PC-3 (cell line): Measurements from ENCODE around the gene RAG1. TPM values are rescaled to one million over a fixed set of nuclear protein-coding genes. Genes with fewer than 3 reads are reported as not detected.

Source experiments
- ATAC-seq: fragments of 200-7000 bp; cut with Tn5 transposase; 2 replicates; pipeline ENCODE4 v1.9.1; 2020; ENCODE audit warnings: mild to moderate bottlenecking, moderate library complexity
- BruUV-seq: library from RNA; stranded (reverse); fragments of 400-500 nt; replicated peaks from 2 replicates; lab custom pipeline; 2021; lab: Mats Ljungman, UMichigan
- CTCF ChIA-PET: fragments of 300-600 bp; sonication (Branson Sonifier 250); formaldehyde crosslinking; loops from one replicate; lab custom pipeline; 2022; ENCODE audit warnings: antibody characterized with exemption; lab: Charles Lee
- POLR2A ChIA-PET: fragments of 300-600 bp; sonication (Branson Sonifier 250); formaldehyde crosslinking; loops from one replicate; lab custom pipeline; 2022; ENCODE audit warnings: antibody characterized with exemption; ENCODE audit not compliant: unreplicated experiment; lab: Charles Lee
- DNase-seq: peaks from one replicate; pipeline ENCODE4 v3.0.0-alpha.2; 2015
- H2AFZ ChIP-seq: fragments of 300-600 bp; sonication (generic); 2 replicates; pipeline ENCODE4 v1.6.0; 2016; ENCODE audit warnings: antibody characterized with exemption, low read length
- H3F3A ChIP-seq: fragments of 300-600 bp; sonication (generic); one replicate; pipeline ENCODE4 v1.6.0; 2017; ENCODE audit warnings: antibody characterized with exemption, low read length, control low read depth, mild to moderate bottlenecking; ENCODE audit not compliant: unreplicated experiment
- H3K27ac ChIP-seq: fragments of 300-600 bp; sonication (generic); 2 replicates; pipeline ENCODE4 v1.5.1; 2016; ENCODE audit warnings: mild to moderate bottlenecking, low read length
- H3K27me3 ChIP-seq: fragments of 300-600 bp; sonication (generic); 2 replicates; pipeline ENCODE4 v1.6.1; 2016; ENCODE audit warnings: low read length, mixed read lengths
- H3K36me3 ChIP-seq: fragments of 300-600 bp; sonication (generic); 2 replicates; pipeline ENCODE4 v1.6.1; 2016; ENCODE audit warnings: low read depth, mixed run types, low read length, mixed read lengths
- H3K4me1 ChIP-seq: fragments of 300-600 bp; sonication (generic); 2 replicates; pipeline ENCODE4 v1.5.1; 2016; ENCODE audit warnings: low read length; ENCODE audit not compliant: insufficient read depth
- H3K4me2 ChIP-seq: fragments of 300-600 bp; sonication (generic); 2 replicates; pipeline ENCODE4 v1.6.0; 2016; ENCODE audit warnings: low read length
- H3K4me3 ChIP-seq: fragments of 300-600 bp; sonication (generic); 2 replicates; pipeline ENCODE4 v1.5.1; 2016; ENCODE audit warnings: mild to moderate bottlenecking, low read length, mixed read lengths
- H3K79me2 ChIP-seq: fragments of 300-600 bp; sonication (generic); 2 replicates; pipeline ENCODE4 v1.6.1; 2017; ENCODE audit warnings: low read length, mixed read lengths
- H3K9ac ChIP-seq: fragments of 300-600 bp; sonication (generic); 2 replicates; pipeline ENCODE4 v1.6.0; 2016; ENCODE audit warnings: mild to moderate bottlenecking, low read length
- H3K9me2 ChIP-seq: fragments of 300-600 bp; sonication (generic); replicated peaks from 2 replicates; pipeline ENCODE4 v1.6.1; 2016; ENCODE audit warnings: mixed run types, low read length, mixed read lengths
- H3K9me3 ChIP-seq: fragments of 300-600 bp; sonication (generic); 2 replicates; pipeline ENCODE4 v1.6.1; 2016; ENCODE audit warnings: low read length, mixed read lengths
- H4K20me1 ChIP-seq: fragments of 300-600 bp; sonication (generic); 2 replicates; pipeline ENCODE4 v1.6.1; 2016; ENCODE audit warnings: low read length, mixed read lengths
- CTCF ChIP-seq: fragments of 300-600 bp; sonication (generic); conservative IDR thresholded peaks from 2 replicates; pipeline ENCODE4 v1.5.1; 2017; ENCODE audit warnings: antibody characterized with exemption, low read depth, mild to moderate bottlenecking, low read length
- EZH2 ChIP-seq: fragments of 300-600 bp; sonication (generic); IDR thresholded peaks from one replicate; pipeline ENCODE4 v1.6.1; 2017; ENCODE audit warnings: antibody characterized with exemption, mild to moderate bottlenecking, low read length; ENCODE audit not compliant: unreplicated experiment
- EZH2phosphoT487 ChIP-seq: fragments of 300-600 bp; sonication (generic); IDR thresholded peaks from 2 replicates; pipeline ENCODE4 v1.6.1; 2018; ENCODE audit warnings: mild to moderate bottlenecking, antibody characterized with exemption, low read length, borderline replicate concordance
- intact Hi-C: fragments of 100-400 bp; cut with micrococcal nuclease; formaldehyde crosslinking; loops from 2 replicates; pipeline ENCODE4 v1.9.0; 2023
- total RNA-seq: library from RNA; depleted of rRNA; stranded (reverse); fragments of >200 nt; gene quantifications from 2 replicates; pipeline ENCODE4 v1.2.3, GENCODE V29; 2014

The RAG1 gene
- total RNA-seq, 1 experiment from 2014 or later: 0.15 TPM

DNA sequence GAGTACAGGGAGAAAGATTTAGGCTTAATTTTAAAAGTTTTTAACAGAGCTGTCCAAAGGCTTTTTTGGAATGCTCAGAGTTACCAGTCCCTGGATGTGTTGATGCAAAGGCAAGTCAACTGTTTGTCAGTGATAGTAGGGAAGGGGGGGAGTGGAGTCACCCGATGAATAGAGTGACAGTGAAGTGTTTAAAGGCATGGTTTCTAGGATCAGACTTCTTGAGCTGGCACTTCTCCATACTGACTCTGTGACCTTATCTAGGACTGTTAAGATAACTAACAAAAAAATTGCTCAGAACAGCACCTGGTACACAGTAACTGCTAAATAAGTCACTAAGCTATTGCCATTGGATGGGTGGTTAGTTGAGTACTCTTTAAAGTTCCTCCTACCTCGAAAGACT, 41.6 kb downstream of the RAG1 start:
- no peak for DNase-seq
- no peak for ATAC-seq
- no peaks in the 10 kb centered on the region for H3K9me2 ChIP-seq
- no peaks in the 10 kb centered on the region for H3K27me3 ChIP-seq
- H3K9ac ChIP-seq: no peak overlapping the region
- H3K4me3 ChIP-seq: no peak overlapping the region
- H3F3A ChIP-seq: no peaks in the 10 kb centered on the region
- H2AFZ ChIP-seq: no peak overlapping the region
- TF ChIP-seq EZH2: no peak
- no peak for TF ChIP-seq EZH2phosphoT487
- no peak for TF ChIP-seq CTCF
- POLR2A ChIA-PET: no interaction called here
- no peaks in the 10 kb centered on the region for H3K9me3 ChIP-seq
- H3K27ac ChIP-seq: no peak overlapping the region
- CTCF ChIA-PET: interaction anchor here (1.0 kb wide), 1 partner anchor 45 kb away, joined by 4 read pairs; no protein-coding TSS in a partner anchor
- no TSS peak for BruUV-seq
- H4K20me1 ChIP-seq: no peaks in the 10 kb centered on the region
- no peak overlapping the region for H3K4me2 ChIP-seq
- peaks cover 9% of the 10 kb centered on the region; the same call in 1 of the 2 replicates for H3K4me1 ChIP-seq
- intact Hi-C loops: no loop called here
- H3K79me2 ChIP-seq: no peaks in the 10 kb centered on the region
- no peaks in the 10 kb centered on the region for H3K36me3 ChIP-seq

- Histone ChIP-seq H3F3A (no peaks in the 10 kb centered on the region), H2AFZ (no peak overlapping the region), H3K27ac (no peak overlapping the region), H3K9me2 (no peaks in the 10 kb centered on the region), H3K36me3 (no peaks in the 10 kb centered on the region), H3K4me2 (no peak overlapping the region), H3K27me3 (no peaks in the 10 kb centered on the region), H4K20me1 (no peaks in the 10 kb centered on the region), H3K4me3 (no peak overlapping the region), H3K9me3 (no peaks in the 10 kb centered on the region), H3K79me2 (no peaks in the 10 kb centered on the region), H3K4me1 (no peaks in the 10 kb centered on the region), H3K9ac (no peak overlapping the region)
- ATAC-seq (no peak), DNase-seq (no peak)
- POLR2A ChIA-PET: no interaction called here
- TF ChIP-seq CTCF: no peak
- TF ChIP-seq EZH2phosphoT487: no peak
- no peak for TF ChIP-seq EZH2
- intact Hi-C loops: no loop called here
- no TSS peak for BruUV-seq
- CTCF ChIA-PET: no interaction called here
Observed at GRCh38 chr11:36615826-36616225, 48.0 kb downstream of the RAG1 start.

DNA sequence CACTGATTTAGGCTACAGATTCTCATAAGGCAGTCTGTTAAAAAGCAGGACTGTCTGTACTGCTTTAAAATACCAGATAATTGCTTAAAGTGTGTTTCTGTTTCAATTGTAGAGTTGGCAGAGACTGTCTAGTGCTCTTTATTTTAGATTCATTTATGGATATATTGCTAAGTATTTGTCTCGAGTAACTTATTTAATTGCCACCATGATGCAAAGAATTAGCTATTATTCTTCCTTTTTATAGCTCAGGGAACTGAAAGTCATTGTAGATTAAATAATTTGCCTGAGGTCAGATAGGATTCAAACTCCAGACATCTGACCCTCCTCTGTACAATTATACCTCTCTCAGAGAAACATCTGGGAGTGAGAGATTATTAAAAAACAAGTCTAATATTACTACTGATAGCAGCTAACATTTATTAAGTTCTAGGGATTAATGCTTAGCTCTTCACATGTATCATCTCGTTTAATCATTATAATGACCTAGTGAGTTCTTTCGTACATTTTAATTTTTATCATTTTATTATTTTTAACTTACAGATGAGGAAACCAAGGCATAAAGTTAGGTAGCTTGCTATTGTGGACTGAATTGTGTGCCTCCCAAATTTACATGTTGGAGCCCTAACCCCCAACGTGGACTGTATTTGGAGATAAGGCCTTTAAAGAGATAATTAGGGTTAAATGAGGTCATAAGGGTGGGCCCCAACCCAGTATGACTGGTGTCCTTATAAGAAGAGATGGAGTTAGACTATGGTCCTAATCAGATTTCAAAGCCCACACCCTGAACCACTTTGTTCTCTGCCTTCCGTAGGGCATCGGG, 49.9 kb downstream of the RAG1 start:
- DNase-seq: no peak

More for the DNA sequence above, 49.9 kb downstream of the RAG1 start:
- H3K9me3 ChIP-seq: no peaks in the 10 kb centered on the region
- no peak for ATAC-seq
- H4K20me1 ChIP-seq: no peaks in the 10 kb centered on the region
- no peak overlapping the region for H3K27ac ChIP-seq
- no peaks in the 10 kb centered on the region for H3K9me2 ChIP-seq
- ChIA-PET POLR2A (no interaction called here), CTCF (no interaction called here)
- no peak overlapping the region for H3K4me3 ChIP-seq
- no peak overlapping the region for H2AFZ ChIP-seq
- no TSS peak for BruUV-seq
- no peak overlapping the region for H3K9ac ChIP-seq
- no peaks in the 10 kb centered on the region for H3K79me2 ChIP-seq
- no peaks in the 10 kb centered on the region for H3K27me3 ChIP-seq
- H3K4me2 ChIP-seq: no peak overlapping the region
- no peaks in the 10 kb centered on the region for H3K4me1 ChIP-seq
- intact Hi-C loops: no loop called here
- TF ChIP-seq CTCF: no peak
- TF ChIP-seq EZH2: no peak
- H3F3A ChIP-seq: no peaks in the 10 kb centered on the region
- H3K36me3 ChIP-seq: no peaks in the 10 kb centered on the region
